GM10248 (cell line): ENCODE data around the gene DIABLO.
A peak's percentile ranks its signal among the peaks of the same experiment; 100 is the strongest.

Experiments used
- CTCF ChIA-PET: fragments of 300-600 bp; sonication (Branson Sonifier 250); formaldehyde crosslinking; extraction: SDS; loops from one replicate; lab custom pipeline; 2021; ENCODE audit warnings: antibody characterized with exemption; lab: Yijun Ruan, JAX
- POLR2A ChIA-PET: fragments of 350-650 bp; sonication (Branson Sonifier 250); formaldehyde crosslinking; extraction: SDS; loops from one replicate; lab custom pipeline; 2020; ENCODE audit warnings: antibody characterized with exemption; lab: Yijun Ruan, JAX
- DNase-seq: peaks from one replicate; pipeline ENCODE4 v3.0.0; 2012; ENCODE audit errors: extremely low spot score
- TF ChIP-seq, protein P1 (sequence below): IDR thresholded peaks from 2 replicates; pipeline ENCODE4 v1.5.1; 2012; ENCODE audit warnings: mild to moderate bottlenecking, low read depth; ENCODE audit errors: extremely low read depth, missing control alignments, control extremely low read depth

The DIABLO gene

DNA sequence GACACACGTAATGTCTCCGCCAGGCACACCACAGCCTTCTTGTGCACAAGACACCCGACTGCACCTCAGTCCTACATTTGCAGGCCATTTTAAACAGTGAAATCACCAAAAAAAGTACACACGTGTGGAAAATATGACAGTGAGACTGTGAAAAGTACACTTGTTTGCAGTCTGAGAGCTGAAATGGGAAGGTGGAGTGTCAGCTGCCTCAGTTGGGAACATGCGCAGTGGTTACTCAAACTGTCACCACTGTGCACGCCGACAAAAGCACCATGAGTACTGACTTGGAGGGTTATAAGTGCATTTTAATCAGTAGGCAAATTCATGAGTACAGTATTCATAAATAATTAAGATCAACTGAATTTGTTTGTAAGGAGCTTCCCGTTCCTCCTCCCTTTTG is 24.7 kb upstream of the DIABLO start:
- DNase-seq: no peak
- ChIA-PET POLR2A (no interaction called here), CTCF (interaction anchor here (1.9 kb wide), 1 partner anchor 16 kb away, joined by 5 read pairs; no protein-coding TSS in a partner anchor)
- TF ChIP-seq, protein P1, sequence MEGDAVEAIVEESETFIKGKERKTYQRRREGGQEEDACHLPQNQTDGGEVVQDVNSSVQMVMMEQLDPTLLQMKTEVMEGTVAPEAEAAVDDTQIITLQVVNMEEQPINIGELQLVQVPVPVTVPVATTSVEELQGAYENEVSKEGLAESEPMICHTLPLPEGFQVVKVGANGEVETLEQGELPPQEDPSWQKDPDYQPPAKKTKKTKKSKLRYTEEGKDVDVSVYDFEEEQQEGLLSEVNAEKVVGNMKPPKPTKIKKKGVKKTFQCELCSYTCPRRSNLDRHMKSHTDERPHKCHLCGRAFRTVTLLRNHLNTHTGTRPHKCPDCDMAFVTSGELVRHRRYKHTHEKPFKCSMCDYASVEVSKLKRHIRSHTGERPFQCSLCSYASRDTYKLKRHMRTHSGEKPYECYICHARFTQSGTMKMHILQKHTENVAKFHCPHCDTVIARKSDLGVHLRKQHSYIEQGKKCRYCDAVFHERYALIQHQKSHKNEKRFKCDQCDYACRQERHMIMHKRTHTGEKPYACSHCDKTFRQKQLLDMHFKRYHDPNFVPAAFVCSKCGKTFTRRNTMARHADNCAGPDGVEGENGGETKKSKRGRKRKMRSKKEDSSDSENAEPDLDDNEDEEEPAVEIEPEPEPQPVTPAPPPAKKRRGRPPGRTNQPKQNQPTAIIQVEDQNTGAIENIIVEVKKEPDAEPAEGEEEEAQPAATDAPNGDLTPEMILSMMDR: no peak

GRCh38 chr12:122250047-122250446 is 24.2 kb upstream of the DIABLO start:
- no peak for DNase-seq
- ChIA-PET POLR2A (no interaction called here), CTCF (interaction anchor here (1.9 kb wide), 1 partner anchor 16 kb away, joined by 5 read pairs; no protein-coding TSS in a partner anchor)
- TF ChIP-seq, protein P1: no peak

DNA sequence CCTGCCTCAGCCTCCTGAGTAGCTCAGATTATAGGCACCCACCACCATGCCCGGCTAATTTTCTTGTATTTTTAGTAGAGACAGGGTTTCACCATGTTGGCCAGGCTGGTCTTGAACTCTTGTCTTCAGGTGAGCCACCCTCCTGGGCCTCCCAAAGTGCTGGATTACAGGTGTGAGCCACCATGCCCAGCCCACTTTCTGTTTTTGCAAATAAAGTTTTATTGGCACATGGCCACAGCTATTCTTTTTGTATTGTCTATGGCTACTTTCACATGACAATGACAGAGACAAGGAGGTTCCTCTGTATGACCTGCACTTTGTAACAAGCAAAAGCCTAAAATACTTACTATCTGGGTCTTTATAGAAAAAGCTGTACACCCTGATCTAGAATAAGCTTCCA is 19.7 kb upstream of the DIABLO start:
- no peak for DNase-seq
- CTCF ChIA-PET: no interaction called here
- TF ChIP-seq, protein P1: no peak
- POLR2A ChIA-PET: no interaction called here

DNA sequence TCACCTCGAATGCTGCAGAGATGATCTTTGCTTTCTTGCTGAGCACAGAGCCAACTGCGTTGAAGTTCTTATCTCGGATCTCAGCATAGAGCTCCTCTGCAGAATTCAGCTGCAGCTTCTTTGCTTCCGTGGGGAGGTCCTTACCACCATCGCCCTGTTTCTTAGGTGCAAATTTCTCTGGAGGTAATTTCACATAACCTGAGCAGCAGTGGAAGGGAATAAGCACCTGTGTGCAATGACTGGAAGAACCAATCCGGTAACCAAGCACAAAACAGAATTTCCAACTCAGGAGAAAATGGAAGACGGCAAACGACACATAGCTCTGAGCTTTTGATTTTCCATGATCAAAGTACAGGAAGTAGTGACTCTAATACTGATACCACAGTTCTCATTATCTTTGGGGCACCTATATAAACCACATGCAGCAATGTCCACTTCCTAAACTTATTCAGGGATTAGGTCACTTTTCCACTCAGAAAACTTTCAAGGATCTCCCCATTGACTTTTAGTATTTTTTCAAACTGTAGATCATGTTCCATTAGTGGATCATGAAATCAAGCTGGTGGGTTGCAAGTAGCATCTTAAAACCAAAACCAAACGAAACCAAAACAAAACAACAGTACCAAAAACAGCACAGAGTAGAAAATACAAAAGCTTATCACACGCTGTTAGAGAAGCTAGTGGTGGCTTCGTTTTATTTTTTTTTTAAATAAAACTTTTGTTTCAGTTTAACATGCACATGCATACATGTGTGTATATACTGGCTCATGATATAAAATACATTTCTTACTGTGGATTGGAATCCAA is 18.9 kb upstream of the DIABLO start:
- peak; percentile 33 for DNase-seq
- ChIA-PET CTCF (no interaction called here), POLR2A (interaction anchor here (0.6 kb wide), 1 partner anchor 29 kb away, joined by 7 read pairs; no protein-coding TSS in a partner anchor)
- TF ChIP-seq, protein P1: no peak

DNA sequence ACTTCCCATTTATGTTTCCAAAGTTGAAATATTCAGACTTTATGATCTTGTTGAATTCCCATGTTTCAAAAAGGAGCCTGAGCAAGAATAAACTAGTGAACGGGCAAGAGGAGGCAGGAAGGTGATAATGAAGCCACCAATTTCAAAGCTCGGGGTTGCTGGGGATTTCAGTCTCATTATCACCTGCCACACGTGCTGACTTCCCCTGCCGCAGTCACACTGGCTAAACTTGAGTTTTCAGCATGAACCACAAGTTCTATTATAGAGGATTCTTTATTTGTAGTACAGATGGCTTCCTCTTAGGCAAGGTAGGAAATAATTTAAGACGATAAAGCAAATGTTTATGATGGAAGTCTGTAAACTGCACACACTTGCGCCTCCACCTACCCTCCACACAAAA is 18.1 kb upstream of the DIABLO start:
- TF ChIP-seq, protein P1: no peak
- no peak for DNase-seq
- ChIA-PET POLR2A (interaction anchor here (0.6 kb wide), 1 partner anchor 28 kb away, joined by 7 read pairs; no protein-coding TSS in a partner anchor), CTCF (no interaction called here)

GRCh38 chr12:122238861-122239260 is 13.0 kb upstream of the DIABLO start:
- ChIA-PET POLR2A (no interaction called here), CTCF (interaction anchor here (1.7 kb wide), 1 partner anchor 83 kb away, joined by 4 read pairs; no protein-coding TSS in a partner anchor)
- no peak for DNase-seq
- TF ChIP-seq, protein P1: no peak
